Esophagus mucosa (tissue), 1 donor: ENCODE measurements around the gene SMIM41. TPM values are rescaled to one million over a fixed set of nuclear protein-coding genes. Genes with fewer than 3 reads are reported as not detected.
A peak's percentile ranks its signal among the peaks of the same experiment; 100 is the strongest.

Experiments
- ATAC-seq: fragments of 200-7000 bp; cut with Tn5 transposase; one replicate; pipeline ENCODE4 v1.9.1; 2020
- total RNA-seq: library from RNA; stranded (reverse); gene quantifications from one replicate; pipeline ENCODE4 v1.2.4, GENCODE V29; 2023
- donor health status: DM: yes; HTN: yes; CAD: no.

SMIM41 gene
- total RNA-seq, 1 donor from 2014 or later, result not detected

DNA sequence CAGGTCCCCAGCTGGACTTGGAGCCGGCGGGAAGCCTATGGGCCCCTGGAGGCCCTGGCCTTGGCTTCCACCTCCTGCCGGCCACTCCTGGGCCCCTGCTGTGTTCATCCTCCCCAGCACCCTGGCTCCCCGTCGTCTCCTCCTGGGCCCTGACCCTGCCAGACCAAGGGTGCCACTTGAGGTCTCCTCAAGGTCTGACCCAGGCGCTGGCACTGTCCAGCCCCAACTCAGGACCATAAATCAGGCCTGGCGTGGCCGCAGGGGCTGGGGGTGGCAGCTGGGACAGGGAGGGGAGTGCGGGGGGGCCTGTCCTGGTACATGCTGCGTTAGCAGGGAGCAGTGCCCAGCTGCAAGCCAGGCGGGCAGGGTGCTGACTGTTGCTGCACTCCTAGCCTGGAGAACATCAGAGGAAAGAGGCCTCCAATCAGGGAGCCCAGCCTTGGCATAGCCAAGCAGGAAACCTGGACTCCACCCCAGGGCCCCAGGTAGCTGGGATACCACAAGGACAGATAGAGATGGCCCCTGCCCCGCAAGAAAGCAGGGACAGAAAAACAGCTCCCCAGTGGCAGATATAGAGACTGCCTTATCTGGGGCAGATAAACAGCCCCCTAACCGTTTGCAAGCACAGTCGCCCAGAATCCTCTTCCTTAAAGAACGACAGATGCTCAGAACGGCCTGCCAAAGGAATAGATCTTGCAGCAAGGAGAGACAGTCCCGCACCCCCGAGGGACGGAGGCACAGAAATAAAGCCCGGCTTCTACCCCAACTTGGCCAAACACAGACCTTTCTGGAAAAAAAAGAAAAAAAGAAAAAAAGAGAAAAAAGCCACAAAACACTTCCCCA lies 16.2 kb upstream of the SMIM41 start:
- ATAC-seq, result no peak

DNA sequence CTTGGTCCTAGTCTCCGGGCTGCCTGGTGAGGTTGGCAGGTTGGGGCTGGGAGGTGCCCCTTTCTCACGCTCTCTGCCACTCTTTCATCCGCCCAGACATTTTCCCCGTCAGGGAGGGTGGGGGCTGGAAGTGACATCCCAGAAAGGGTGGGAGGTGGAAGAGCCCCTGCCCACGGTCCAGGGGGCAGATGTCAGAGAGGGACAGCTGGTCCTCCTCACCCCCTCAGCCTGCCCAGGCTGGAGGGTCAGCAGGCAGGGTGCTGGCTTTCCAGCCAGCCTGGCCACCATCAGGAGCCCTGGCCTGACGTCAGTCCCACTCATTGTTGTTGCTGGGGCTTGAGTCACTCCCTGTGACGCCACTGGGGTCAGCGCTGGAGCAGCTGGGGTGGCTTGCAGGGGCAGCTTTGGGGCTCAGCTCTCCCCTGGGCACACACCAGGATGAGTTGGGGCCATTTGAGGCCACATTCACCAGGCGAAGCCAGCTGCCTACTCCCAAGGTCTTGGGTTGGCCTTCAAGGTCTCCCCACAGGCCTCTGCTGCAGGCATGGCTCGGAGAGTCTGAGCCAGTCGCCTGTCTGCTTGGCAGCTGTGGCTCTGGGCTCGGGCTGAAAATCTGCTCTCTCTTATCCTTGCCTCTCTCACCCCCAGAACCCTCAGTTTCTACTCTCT lies 15.4 kb upstream of the SMIM41 start:
- ATAC-seq, result peak; percentile 22

DNA sequence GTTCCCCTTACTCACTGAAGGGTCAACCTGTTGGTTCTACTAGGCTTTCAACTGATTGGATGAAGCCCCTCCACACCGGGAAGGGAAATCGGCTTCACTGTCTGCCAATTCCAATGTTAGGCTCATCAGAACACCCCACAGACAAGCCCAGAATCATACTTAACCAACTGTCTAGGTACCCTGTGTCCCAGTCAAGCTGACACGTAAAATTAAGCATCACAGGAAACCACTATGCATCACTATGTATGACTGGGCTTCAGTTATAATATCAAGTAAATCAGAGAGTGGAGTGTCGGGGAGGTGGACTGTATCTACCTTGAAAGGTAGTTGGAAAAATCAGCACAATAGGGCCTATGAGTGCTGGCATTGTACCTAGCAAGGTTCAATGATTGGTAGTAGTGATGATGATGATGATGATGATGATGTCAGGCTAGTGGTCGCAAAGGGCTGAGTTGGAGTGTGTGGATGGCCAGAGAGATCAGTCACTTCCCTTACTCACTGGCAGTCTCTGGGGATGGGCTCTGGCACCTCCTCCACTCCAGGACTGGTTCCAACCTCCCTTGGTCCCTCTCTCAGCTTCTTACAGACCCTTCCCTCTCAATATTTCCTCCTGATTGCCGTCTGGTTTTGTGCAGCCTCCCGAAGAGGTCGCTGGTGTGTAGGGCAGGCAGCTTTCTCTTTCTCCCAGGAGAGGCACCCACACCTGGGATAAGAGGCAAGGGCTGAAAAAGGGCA lies 13.0 kb upstream of the SMIM41 start:
- no peak for ATAC-seq

DNA sequence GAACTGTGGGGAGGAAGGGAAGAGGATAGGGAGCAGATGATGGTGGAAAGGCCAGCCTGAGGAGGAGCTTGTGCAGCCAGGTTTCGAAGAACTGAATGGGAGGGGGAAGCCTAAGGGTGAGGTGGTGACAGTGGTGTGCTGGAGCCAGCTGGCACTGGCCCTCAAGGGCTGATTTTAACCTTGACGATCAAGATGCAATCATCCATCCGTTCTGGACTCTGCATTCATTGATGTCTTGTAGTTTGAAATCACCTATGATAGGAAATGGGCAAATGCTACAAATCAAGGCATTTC lies 12.5 kb upstream of the SMIM41 start:
- ATAC-seq, result no peak

DNA sequence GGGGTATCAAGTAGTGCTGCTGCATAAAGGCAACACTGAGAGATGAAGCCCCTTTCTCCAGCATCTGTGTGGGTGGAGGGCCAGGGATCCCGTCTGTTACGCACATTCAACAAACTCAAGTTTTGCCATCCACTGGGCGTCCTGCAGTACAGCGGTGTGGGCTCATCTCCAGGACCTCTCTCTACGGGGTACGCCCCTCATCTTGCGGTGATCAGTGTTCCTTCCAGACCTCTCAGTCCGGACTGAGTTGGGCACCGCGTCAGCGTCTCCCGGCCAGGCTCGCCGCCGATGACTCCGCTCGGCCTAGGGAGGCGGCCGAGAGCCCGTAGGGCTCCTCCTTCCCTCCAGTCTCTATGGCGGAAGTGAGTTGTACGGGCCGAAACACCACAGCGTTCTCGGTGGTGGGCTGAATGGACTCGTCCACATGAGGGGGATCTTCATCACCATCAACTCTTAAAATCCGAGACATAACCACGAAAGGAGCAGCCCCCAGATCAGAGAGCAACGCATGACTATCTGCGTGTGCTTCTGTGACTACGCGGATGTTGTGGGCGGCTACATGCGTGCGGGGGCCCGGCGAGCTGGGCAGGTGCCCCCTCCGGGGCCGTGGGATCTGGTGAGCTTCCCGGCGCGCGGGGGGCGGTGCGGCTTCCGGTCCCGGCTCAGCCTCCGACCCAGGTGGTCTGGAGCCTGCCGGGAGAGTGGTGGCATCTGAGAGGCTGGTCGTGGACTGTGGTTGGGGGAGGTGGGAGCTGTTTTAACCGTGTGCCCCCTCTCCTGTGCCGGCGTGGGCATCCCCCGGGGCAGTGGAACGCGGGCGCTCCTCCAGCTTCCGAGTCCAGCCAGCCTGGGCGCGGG lies 9.9 kb upstream of the SMIM41 start, which contains the start of gene ATG101:
TSS of gene ATG101 (plus strand) at position 652 of the 858 bp plus-strand sequence. CDS start 3,673 bp downstream, outside the sequence.
- peak; percentile 97 for ATAC-seq

DNA sequence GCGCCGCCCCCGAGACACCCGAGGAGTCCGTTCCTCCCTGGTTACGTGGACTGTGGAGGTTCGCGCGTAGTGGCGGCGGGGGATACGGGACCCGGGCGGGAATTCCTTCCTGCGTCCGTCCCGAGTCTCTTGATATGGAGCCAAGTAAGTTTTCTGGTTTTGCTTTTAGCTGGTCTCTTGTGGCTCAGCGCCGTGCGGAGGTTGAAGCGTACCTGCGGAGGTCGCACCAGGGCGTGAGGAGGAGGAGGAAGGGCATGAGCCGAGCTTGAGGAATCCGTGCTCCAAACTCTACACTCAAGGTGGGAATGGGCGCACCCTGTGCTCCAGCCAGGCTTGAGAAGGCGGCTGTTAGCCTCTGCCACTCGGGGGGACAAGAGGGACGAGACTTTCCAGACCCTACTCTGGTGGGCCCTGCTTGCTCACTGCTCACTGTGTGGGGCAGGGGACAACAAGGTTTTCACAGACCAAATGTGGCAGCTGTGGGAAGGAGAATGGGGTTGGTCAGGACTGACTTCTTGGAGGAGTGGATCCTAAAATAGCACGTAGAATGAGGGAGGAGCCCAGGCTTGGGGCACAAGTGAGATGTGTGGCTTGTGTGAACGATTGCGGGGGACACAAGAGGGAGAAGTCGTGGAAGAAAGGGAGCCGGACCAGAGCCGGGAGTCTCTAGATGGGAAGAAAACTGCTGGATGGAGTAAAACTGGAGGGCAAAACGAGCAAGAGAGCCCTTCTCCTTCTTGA lies 9.1 kb upstream of the SMIM41 start:
- peak; percentile 4 for ATAC-seq

DNA sequence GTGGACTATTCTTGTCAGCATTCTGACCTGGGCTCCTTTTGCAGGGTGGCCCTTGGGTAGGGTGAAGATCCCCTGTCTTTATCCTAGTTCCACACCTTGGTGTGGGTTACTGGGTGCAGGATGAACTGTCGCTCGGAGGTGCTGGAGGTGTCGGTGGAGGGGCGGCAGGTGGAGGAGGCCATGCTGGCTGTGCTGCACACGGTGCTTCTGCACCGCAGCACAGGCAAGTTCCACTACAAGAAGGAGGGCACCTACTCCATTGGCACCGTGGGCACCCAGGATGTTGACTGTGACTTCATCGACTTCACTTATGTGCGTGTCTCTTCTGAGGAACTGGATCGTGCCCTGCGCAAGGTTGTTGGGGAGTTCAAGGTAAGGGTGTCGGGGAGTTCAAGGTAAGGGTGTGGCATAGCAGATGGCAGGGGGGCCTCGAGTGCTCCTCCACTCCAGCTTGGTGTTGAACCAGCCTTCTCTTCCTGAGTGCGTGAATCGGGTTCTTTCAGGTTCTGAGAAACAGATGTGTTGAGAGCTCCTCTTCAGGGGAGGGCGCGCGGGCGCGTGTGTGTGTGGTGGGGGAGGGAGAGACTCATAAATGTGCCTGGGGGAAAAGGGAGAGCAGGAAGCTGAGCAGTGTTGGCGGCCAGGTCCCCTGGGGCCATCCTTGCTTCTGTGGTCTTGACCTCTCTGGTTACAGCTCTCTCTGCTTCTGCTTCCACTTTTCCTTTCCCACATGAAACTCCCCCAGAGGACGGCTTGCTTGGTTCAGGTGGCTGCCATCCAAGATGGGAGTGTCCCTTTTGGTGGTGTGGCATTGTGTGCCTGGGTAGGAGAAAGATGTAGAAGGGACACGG lies 5.7 kb upstream of the SMIM41 start:
- no peak for ATAC-seq

DNA sequence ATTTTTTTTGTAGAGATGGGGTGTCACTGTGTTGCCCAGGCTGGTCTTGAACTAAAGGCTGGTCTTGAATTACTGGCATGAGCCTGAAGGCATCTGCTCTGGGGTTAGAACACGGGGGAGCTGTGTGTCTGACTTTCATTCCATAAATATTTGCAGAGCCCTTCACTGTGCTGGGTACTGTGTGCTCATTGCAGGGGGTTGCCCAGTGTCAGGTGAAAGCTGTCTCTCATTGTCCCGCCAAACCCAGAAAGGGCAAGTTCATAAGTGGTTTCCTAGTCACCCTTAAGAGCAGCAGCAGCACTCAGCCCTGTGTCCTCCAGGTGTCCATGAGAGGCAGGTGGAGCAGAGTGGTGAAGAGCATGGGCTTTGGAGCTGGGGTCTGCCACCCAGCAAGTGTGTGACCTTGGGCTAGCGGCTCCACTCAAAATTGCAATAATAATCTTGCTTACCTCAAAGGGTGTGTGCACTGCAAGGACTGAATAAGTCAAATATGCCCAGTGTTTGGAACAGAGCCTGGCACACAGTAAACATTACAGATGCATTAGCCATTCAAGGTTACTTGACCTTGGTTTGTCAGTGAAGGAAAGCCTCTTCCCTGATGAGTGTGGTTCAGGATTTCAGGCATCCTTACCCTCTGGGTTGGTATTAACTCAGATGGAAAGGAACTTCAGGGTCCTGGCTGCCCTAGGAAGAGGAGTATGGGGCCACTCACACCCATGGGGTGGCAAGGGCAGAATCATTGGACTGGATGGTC lies 4.4 kb upstream of the SMIM41 start:
- ATAC-seq, result no peak

DNA sequence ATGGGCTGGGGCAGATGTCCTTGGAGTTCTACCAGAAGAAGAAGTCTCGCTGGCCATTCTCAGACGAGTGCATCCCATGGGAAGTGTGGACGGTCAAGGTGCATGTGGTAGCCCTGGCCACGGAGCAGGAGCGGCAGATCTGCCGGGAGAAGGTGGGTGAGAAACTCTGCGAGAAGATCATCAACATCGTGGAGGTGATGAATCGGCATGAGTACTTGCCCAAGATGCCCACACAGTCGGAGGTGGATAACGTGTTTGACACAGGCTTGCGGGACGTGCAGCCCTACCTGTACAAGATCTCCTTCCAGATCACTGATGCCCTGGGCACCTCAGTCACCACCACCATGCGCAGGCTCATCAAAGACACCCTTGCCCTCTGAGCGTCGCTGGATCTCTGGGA lies 2.7 kb upstream of the SMIM41 start:
- ATAC-seq, result no peak

DNA sequence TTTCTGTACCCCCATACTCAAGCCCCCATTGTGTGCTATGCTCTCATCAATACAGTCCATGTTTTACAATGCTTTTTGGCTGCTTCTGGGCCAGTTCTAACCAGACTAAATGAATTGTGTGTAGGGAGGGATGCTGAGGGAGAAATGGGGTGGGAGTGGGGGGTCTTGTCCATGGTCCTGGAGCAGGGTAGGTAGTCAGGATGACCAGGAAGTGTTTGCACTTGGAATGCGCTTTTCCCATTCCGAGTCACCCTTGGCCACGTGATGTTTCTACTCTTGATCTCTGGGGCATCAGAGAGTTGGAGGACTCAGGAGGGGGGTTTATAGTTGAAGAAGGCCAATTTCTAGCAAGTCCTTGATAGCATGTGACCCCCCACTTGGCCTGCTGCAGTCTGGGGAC lies 1.2 kb upstream of the SMIM41 start:
- no peak for ATAC-seq

DNA sequence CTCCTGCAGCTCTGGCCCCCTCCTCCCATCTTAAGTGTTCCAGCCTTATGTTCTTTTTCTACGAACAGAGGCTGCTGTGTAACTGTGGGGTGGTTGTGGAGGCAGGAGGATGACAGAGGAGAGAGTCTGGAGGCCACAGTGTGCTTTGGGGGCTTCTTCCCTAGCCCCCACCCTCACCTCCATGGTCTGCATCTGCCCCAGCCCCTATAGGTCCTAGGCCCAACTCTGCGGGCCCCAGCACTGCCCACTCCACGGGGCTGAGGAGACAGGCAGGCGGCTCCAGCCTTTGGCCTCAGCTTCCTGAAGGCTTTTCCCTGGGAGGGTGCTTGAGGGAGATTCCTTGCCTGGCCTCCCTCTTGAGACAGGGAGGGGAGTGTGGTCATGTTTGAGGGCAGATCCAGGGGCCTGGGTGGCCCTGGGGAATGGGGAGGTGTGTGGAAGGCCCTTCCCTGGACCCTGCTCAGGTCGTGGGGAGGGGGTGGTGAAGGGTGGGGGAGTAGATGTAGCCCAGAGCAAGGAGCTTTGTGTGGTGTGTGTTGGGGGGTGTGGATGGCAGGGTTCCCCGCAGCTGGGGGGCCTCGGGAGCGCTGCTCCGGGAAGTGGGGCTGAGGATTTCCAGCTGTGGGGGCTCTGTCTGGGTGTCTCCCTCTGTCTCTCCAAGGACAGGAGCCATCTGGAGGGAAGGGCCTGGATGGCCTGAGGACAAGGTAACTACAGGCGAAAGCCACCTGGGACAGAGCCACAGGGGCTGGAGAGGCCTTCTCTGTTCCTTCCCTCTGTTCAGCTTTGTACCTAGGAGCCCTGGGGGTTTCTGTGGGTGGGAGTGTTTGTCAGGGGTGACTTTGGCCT lies 1.1 kb downstream of the SMIM41 start:
- no peak for ATAC-seq

DNA sequence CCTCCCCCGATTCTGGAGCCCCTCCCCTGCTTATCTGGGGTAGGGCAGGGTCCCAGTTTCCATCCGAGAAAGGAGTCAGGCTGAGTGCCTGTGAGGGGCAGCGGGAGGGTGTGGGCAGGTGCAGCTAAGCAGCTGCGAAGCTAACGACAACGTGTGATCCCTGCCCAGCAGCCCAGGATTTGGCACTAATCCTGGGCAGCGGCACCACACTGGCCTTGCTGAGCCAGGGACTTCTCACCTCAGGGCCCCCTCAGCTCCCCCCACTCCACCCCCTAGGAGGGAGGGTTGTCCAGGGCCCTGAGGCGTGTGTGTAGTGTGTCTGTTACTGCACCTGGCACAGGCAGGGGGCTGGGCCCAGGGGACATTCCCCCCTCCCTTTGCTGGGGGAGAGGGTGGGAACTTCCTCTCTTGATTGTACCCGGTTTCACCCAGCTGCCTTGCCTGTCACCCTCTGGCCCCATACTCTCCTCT lies 1.8 kb downstream of the SMIM41 start:
- peak; percentile 36 for ATAC-seq

DNA sequence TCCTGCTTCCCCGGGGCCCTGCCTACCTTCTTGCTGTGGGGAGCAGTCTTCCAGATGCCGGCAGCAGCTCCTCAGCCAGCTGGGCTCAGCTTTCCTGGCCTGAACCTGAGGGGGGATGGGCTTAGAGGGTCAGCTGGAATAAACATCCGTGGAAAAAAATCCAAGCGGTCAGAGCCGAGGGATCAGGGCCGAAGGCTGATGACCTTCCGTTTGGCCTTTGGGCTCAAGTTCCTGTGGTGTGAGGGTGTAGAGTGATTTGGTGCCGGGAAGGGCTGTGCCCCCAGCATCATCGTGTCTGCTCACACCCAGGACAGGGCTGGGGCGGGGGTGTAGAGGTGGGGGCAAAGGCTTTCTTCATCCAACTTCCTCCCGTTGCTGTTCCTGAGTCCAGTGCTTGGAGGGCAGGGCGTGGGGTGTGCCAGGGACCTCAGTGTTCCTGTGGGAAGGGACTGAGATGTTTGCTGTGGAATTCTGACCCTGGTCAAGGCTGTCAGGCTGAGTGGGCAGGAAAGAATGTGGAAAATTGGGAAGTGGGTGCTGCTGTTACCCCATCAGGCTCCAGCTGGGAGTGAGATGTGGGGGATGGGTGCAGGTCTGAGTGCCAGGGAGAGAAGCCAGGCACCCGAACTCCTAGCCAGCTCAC lies 2.6 kb downstream of the SMIM41 start:
- no peak for ATAC-seq

DNA sequence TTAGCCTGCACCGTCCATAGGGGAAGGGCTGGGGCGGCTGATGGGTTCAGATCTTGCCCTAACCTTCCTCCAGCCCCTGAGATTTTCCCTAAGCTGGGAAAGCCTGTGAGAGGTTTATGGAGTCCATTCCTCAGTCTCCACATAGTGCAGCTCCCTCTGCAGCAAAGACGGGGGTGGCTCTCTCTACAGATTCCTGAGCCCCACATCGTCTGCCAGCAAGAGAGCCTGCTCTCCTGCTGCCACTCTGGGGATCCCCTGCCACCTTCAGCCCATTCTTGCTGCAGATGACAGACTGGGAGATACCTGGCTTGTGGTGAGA lies 3.1 kb downstream of the SMIM41 start:
- ATAC-seq, result no peak

DNA sequence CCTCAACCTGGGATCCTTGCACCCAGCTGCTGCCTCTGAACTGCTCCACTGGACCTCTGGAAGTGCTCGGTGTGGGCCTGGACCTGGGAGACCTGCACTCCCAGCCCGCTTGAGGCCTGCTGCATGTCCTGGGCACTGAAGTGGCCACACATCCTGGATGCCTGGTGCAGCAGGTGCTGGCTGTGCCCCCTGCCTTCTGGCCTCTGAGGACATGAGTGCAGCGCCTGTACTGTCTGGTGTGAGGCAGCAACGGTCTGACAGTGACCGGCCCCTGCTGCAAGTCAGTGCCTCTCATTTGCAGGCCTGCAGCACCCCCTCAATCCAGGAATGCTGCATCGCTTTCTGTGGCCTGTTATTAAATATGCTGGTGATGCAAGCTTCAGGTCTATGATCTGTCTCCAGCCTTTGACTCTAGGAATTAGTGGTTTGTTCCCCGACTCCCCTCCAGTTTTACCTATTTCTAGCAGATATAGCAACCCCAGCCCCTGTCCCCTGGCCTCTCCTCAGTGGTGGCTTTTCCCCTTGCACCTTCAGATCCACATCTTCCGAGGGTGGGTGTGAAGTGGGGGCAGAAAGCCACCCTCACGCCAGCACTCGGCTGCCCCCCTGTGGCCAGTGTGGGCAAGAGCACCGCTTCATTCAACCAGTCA lies 3.6 kb downstream of the SMIM41 start:
- ATAC-seq, result peak; percentile 47

DNA sequence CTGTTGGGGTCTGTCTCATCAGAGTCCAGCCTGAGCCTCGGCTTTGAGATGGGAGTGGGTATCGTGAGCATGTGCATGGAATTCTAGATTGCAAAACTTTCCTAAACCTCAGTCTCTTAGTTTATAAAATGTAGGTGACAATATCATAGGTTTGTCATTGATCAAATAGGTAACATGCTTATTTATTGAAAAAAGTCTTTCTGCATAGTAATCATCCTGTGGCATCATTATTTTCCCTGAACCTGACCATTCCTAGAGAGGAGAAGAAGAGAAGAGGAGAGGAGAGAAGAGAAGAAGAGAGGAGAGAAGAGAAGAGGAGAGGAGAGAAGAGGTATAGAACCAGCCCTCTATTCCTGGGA lies 4.1 kb downstream of the SMIM41 start:
- no peak for ATAC-seq

DNA sequence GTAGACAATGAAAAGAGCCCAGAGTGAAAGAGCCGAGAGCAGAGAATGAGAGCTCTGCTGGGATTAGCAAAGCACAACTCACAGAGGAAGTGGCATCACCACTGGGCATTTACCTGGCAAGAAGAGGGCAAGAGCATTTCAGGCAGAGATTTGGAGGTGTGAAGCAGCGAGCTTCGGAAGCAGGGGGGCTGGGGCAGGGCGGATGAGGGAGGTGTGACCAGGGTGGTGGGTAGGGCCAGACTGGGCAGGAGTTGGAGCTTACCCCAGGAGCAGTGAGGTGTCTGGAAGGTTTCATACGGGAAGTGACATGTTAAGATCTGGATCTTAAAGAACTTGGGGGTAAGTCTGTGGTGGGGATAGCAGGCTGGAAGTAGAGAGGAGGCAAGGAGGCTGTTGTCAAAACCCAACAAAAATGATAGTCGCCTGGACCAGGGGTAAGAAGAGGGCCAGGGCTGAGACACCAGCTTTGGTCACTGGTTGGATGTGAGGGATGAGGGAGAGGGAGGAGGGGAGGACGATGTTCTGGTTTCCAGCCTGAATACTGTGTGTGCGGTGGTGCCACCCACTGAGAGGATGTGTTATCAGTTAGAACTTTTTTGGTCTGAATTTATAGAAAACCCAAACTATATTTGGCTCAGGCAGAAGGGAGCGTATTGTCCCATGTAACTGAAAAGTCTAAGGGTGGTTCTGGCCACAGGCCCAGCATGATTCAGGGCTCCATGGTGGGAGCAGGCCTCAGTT lies 5.2 kb downstream of the SMIM41 start:
- ATAC-seq, result no peak
